Measurements from ENCODE around the gene ZNF133. TPM values are rescaled to one million over a fixed set of nuclear protein-coding genes. Genes with fewer than 3 reads are reported as not detected.

Gene ZNF133
- total RNA-seq, 6 experiments from 2014 or later: 2.5 to 6.1 (median 4.8) TPM

DNA sequence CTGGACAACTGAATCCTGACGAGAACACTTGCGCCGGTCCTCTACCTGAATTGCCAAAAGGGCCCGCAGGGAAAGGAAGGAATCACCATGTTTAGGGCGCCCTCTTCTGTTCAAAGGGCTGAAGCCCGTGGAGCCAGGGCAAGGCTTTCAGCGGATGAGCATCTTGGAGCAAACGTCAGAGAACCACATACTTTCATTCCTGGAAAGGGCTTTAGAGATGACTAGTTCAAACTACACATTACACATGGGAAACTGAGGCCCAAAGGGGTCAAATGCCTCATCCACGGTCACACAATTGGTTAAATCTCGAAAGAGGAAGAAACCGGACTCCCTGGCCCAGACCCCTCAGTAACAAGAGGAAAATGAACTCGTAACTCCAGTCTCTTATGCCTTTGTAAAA is 11.5 kb upstream of the ZNF133 start:
- intact Hi-C loops (cut with DNase I): no loop called here
- peak; percentile 61 to 65 (median 64) for DNase-seq
- TF ChIP-seq POLR2A (IDR thresholded peaks at IDR 0.05): no peak
- TF ChIP-seq, protein P1, sequence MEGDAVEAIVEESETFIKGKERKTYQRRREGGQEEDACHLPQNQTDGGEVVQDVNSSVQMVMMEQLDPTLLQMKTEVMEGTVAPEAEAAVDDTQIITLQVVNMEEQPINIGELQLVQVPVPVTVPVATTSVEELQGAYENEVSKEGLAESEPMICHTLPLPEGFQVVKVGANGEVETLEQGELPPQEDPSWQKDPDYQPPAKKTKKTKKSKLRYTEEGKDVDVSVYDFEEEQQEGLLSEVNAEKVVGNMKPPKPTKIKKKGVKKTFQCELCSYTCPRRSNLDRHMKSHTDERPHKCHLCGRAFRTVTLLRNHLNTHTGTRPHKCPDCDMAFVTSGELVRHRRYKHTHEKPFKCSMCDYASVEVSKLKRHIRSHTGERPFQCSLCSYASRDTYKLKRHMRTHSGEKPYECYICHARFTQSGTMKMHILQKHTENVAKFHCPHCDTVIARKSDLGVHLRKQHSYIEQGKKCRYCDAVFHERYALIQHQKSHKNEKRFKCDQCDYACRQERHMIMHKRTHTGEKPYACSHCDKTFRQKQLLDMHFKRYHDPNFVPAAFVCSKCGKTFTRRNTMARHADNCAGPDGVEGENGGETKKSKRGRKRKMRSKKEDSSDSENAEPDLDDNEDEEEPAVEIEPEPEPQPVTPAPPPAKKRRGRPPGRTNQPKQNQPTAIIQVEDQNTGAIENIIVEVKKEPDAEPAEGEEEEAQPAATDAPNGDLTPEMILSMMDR (IDR thresholded peaks at IDR 0.05): peak; percentile 51 to 84 (median 77)

DNA sequence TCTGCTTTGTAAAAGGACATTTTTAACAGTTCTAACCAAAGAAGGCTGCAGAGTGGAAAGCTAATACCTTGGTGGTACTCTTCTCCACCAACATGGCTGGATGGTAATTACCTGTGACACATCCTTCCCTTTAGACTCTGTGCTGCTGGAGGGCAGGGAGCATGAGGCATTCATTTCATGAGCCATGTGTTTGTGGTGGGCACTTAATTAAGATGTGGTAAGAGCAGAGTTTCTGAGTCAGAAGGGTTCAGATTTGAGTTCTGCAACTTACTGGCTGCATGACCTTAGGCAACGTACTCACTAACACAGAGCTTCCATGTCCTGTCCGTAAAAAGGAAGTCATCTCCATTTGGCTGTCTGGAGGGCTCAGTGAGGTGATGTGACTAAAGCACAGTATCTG is 9.1 kb upstream of the ZNF133 start:
- 45% methylated on average over 2 of the region's 2 CpGs for WGBS (ENCODE audit: insufficient coverage, low coverage, low lambda C conversion rate, missing lambda C conversion rate)

More for the DNA sequence above, 11.5 kb upstream of the ZNF133 start:
- Histone ChIP-seq H3K27me3 (peaks cover 0 to 7% of the 10 kb centered on the region in 2 donors), H3K4me3 (no peak overlapping the region), H3K36me3 (no peaks in the 10 kb centered on the region), H3K4me1 (no peaks in the 10 kb centered on the region), H3K27ac (no peak overlapping the region), H3K9me3 (no peaks in the 10 kb centered on the region)
- ATAC-seq: peak; percentile 84 to 94 (median 91)
- 5% methylated on average over 12 of the region's 12 CpGs for WGBS (ENCODE audit: insufficient coverage, low coverage, low lambda C conversion rate, missing lambda C conversion rate)

DNA sequence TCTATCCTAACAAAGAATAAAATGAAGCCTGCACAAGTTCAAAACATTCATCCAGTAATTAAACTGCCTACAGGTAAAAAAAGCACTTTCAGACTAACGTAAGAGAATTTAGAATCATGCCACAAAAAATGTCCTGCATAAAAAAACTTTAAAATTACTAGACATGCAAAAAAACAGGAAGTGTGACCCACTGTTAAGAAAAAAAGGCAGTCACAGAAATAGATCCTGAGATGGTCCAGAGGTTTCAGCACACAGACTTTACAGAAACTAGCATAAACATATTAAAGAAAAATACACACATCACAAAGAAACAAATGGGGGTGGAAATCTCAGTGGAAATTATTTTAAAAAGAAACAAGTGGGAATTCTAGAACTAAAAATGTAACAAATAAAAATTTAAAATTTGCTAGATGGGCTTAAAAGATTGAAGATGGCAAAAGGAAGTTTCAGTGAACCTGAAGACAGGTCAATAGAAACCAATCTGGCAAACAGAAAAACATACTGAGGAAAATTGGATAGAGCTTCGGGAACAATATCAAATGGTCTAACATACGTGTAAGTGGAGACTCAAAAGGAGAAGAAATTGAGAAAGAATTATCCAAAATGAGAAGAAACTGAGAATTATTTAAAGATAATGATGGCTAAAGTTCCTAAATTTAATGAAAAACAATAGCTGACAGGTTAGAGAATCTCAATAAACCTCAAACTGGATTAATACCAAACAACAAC is 3.4 kb upstream of the ZNF133 start:
- intact Hi-C loops (cut with DNase I): no loop called here
- 65% methylated on average over 3 of the region's 3 CpGs for WGBS (ENCODE audit: insufficient coverage, low coverage, low lambda C conversion rate, missing lambda C conversion rate)
- no peak for TF ChIP-seq POLR2A (IDR thresholded peaks at IDR 0.05)
- TF ChIP-seq, protein P1 (IDR thresholded peaks at IDR 0.05): no peak

More for the DNA sequence above, 9.1 kb upstream of the ZNF133 start:
- no peak overlapping the region for H3K4me3 ChIP-seq
- no peaks in the 10 kb centered on the region for H3K4me1 ChIP-seq
- no peak for DNase-seq
- peaks cover 0 to 12% of the 10 kb centered on the region in 2 donors for H3K27me3 ChIP-seq
- TF ChIP-seq, protein P1 (IDR thresholded peaks at IDR 0.05): no peak
- no peak for TF ChIP-seq POLR2A (IDR thresholded peaks at IDR 0.05)
- H3K36me3 ChIP-seq: no peaks in the 10 kb centered on the region
- no peak for ATAC-seq
- intact Hi-C loops (cut with DNase I): no loop called here
- no peak overlapping the region for H3K27ac ChIP-seq
- H3K9me3 ChIP-seq: no peaks in the 10 kb centered on the region

DNA sequence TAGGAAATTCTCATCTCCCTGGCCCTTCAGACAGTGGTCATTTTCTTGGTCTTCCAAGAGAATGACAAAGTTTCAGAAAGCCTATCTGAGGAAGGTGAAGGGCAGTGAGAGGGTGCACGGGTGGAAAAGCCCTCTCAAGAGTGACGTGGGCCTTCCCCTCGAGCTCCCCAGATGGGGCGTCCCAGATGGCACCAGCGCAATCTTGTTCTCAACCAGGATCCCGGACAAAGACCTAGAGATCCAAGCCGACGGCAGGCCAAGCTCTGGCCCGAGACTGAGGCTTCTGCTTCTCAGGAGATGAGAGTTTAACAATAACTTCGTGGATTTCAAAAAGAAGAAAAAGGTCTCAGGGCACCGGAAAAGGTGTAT is 797 bp upstream of the ZNF133 start:
- Histone ChIP-seq H3K9me3 (peaks cover 0 to 5% (median 0%) of the 10 kb centered on the region in 4 donors), H3K27me3 (peaks cover 0 to 7% of the 10 kb centered on the region in 2 donors), H3K4me3 (peak overlapping the region; percentile 70 to 98 (median 96)), H3K36me3 (no peaks in the 10 kb centered on the region), H3K27ac (peak overlapping the region; percentile 89 to 96 (median 95)), H3K4me1 (peaks cover 0 to 6% (median 2%) of the 10 kb centered on the region in 4 donors)
- ATAC-seq (peak in 1 of 4 donors; percentile 0), DNase-seq (peak in 2 of 3 donors; percentile 26 to 60)
- intact Hi-C loops (cut with DNase I): no loop called here
- TF ChIP-seq, protein P1 (IDR thresholded peaks at IDR 0.05): no peak
- TF ChIP-seq POLR2A (IDR thresholded peaks at IDR 0.05): no peak
- WGBS (ENCODE audit: insufficient coverage, low coverage, low lambda C conversion rate, missing lambda C conversion rate): 7% methylated on average over 8 of the region's 11 CpGs

More for the DNA sequence above, 3.4 kb upstream of the ZNF133 start:
- Histone ChIP-seq H3K36me3 (no peaks in the 10 kb centered on the region), H3K27ac (no peak overlapping the region), H3K27me3 (peaks cover 0 to 14% of the 10 kb centered on the region in 2 donors), H3K4me3 (no peak overlapping the region), H3K4me1 (peaks cover 0 to 6% (median 2%) of the 10 kb centered on the region in 4 donors), H3K9me3 (peaks cover 0 to 5% (median 0%) of the 10 kb centered on the region in 4 donors)
- DNase-seq: no peak
- no peak for ATAC-seq
